Endometrial microvascular endothelial cells (primary cell): ENCODE data around the gene CDH18. TPM values are rescaled to one million over a fixed set of nuclear protein-coding genes. Genes with fewer than 3 reads are reported as not detected.

Source experiments
- in situ Hi-C: cut with HindIII; loops from 2 replicates; pipeline ENCODE4 v1.10.0; 2017; ENCODE audit warnings: low sequenced_read_pairs, low pct_unique_long_range_greater_than_20kb; ENCODE audit errors: inconsistent ontology term
- total RNA-seq: library from RNA; depleted of rRNA; stranded (reverse); fragments of >200 nt; gene quantifications from one replicate; pipeline ENCODE4 v1.2.3, GENCODE V29; 2015; ENCODE audit errors: inconsistent ontology term

The CDH18 gene
- total RNA-seq, 1 donor from 2014 or later = not detected

DNA sequence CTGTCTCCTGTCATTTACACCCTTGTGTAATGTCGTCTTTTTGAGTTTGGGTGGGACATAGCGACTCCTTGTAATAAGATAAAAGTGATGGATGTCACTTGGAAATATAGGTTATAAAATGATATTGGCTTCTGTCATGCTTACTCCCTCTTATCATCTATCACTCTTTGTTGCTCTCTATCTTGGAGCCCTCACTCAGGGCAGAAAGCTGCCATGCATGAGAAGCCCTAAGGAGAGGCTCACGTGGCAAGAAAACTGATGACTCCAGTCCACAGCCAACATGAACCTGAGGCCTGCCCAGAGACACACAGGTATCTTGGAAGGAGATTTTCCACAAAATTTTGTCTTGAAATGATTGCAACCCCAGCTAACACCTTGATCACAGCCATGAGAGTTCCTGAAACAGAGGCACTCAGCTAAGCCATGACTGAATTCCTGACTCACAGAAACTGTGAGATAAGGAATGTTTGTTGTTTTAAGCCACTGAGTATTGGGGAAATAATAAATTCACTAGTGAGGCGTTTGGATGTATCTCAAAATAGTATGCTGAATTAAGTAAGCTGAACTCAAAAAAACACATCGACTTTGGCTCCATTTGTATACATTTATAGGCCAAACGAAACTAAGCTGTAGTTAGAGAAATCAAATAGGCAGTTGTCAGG, 216.7 kb downstream of the CDH18 start:
- in situ Hi-C loops = no loop called here

DNA sequence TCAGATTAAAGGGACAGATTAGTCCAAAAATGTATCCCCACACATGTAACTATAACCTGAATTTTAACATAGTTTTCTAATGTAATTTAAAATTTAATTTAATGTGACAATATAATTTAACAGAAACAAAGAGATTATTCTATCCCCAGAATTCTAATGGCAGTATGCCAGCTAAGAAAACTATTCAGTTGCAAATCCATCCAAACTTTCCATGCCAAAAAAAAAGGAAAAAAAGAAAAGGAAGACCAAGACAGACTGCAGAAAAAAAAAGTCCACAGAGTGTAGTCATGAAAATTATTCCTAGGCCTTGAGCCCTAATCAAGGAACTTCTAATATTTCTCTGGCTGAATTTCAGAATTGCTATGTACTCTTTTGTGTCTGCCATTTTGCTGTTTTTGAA, 217.6 kb downstream of the CDH18 start:
- in situ Hi-C loops = no loop called here

DNA sequence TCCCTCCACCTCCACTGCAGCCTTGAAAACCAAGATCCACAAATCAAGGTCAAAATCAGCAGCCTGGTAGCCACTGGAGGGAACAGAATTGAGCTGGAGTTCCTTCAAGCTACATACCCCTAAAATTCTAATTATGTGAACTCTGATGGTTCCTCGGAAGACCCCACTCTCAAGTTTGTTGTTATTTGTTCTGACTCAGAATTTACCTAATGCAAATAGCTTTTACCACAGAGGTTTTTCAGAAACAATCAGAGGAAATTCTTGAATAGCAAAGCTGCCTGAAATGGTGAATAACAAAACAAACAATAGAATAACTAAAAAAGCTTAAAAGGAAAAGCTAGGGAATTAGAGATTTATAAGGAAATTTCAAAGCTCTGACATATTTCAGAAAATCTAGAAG, 220.0 kb downstream of the CDH18 start:
- in situ Hi-C loops = no loop called here

DNA sequence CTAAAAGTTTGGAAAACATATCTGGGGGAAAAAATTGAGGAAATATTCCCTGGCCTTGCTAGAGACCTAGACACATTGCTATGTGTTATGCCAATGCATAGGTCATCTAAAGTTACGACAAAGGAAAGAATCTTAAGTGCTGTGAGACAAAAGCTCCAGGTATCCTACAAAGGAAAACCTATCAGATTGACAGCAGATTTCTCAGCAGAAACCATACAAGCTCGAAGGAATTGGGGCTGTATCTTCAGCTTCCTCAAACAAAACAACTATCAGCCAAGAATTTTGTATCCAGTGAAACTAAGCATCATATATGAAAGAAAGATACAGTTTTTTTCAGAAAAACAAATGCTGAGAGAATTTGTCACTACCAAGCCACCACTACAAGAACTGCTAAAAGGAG, 234.4 kb downstream of the CDH18 start:
- in situ Hi-C loops = no loop called here

DNA sequence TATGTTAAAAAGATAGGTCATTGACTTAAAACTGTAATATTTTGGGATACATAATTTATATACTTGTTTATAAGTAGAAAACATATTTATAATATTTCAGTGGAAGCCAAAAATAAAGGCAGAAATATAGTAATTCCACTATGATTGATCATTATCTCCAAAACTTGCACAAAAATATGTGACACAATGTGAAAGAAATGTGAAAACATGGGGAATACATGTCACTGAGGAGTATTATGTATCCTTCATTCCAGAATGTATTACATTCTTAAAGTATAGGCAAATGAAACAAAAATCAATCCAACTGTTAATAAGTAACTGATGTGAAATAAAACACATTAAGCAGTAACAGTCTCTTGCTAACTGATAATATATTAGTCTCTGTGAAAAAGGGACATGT, 236.7 kb downstream of the CDH18 start:
- in situ Hi-C loops = no loop called here

DNA sequence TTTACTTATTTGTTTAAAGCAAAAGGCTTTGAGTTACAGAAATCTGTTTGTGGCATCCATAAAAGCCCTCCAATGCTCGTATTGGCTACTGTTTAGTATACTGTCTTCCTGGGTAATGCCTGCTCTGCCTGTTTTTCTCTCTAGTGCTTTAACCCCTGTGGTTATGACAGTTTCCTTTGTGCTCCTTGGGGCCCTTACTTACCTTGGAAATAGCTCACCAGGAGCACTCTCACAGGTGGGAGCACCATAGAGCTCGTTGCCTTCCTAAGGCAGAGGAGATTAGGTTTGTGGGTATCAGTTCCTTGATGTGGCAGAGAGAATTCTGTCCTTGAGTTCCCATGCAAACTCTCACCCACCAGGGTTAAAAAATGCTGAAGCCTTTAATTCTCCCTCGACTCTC, 242.8 kb downstream of the CDH18 start:
- in situ Hi-C loops = no loop called here

DNA sequence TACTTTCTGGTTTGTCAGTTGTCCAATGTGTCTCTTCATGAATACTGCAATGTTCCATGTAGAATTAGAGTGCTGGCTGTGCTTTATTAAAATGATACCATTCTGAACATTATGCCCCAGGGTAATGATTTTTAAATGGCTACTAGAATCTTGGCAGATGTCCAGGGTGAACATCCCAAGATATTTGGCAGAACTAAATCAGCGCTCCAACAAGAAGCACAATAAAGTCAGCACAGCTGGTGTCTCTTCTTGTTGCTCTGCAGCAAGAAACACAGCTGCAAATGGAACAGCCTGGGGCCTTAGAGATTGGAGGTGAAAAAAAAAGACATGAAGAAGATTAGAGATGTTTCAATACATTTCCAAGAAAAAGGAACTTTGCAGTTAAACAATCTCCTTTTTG, 248.3 kb downstream of the CDH18 start:
- in situ Hi-C loops = no loop called here

DNA sequence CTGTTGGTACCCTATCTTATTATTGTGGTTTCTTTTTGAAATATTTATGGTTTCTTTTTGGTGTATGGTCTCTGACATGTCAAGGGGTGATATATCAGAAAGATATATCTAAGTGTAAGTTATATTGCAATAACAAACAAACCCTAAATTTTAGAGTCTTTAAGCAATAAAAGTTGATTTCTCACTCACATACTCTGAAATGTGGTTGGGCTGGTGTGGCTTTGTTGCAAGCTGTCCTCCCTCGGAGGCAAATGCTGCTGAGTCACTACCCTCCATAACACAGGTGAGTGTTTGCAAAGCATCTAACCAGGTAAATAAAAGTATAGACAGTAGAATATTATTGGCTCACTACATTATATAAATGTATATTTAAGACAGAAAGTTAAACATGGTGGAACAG, 253.2 kb downstream of the CDH18 start:
- in situ Hi-C loops = no loop called here

DNA sequence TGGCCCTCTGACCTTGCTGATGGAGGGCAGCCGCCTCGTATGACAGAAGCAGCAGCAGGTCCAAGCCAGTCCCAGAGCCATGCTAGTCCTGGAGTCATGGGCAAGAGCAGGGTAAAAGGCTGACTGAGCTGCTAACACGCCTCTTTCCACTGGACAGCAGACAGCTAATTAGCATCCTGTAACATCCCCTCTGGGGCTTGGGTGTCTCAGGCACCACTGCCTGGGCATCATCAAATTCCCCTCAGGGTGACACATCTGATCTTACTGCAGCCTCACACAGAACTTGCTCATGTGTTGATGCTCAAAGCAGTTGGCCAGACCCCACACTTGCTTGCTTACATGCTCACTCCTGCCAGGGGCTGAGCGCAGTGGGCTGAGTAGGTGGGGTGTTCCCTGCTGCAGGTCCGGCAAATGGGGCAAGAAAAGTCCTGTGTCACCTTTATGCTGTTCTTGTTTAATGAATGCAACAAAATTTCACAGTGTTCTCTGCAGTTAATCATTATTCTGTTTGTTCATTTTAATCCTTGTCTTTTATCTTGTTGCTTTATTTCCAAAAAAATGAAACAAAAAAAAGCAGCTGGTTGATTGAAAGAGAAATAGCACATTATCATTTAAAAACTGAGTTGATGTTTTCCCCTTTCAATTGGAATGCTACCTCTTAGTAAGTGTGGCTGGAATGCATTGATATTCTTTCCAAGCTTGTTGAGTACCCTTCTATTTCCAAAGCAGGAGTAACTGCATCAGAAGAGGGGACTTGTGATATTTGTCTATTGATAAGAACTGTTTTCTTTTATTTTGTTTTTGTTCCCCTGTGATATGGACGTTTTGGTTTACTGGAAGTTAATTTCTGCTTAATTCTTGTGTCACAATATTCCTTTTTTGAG, 254.1 kb downstream of the CDH18 start:
- in situ Hi-C loops = no loop called here

DNA sequence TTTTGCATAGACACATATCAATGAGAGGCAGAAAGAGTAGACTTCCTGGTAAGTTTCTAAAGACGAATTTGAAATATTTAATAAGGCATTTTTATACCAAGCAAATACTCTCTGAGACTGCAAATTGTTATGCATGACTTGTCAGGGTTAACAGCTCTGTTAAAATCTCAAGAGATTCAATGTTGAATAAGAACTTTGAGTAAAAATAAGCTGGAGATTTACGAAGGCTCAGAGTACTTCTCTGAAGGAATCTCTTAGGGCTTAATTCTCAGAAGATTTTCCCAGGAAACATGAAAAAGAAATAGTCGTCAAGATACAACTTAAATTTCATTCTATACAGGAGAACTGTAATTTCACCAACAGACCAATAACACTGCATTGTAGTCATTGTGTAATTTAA, 259.4 kb downstream of the CDH18 start:
- in situ Hi-C loops = no loop called here

DNA sequence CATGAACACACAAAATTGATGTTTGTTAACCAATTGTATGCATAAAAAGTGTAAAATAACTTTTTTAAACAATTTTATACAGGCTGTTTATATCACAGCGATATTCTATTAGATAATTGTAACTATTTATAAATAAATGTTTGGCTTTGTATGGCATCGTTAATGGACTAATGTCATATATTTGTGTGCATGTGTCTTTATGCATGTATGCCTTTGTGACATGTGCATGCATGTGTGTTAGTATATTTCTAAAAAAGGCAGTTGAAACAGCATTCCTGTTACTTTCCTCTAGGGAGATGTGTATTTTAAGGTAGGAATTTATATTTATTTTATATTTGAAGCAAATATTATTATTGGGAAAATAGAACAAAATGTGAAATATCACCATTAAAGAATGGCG, 268.9 kb downstream of the CDH18 start:
- in situ Hi-C loops = no loop called here

DNA sequence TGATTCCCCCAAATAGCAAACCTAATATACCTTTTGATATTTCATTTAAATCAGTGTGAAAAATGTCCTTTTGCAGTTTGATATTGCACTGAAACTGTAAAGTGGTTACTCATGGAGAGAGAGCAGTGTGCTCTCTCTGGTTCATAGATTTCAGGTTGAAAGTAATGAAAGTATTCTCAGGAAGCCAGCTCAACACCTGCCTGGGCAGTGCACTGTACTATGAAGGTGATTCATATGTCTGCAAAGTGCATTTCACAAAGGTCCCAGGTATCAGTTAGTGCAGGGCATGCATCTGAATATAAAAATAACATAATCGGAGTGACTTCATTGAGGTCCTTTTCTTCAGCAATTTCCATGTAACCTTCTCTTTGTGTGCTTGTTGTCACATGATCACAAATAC, 274.3 kb downstream of the CDH18 start:
- in situ Hi-C loops = no loop called here

DNA sequence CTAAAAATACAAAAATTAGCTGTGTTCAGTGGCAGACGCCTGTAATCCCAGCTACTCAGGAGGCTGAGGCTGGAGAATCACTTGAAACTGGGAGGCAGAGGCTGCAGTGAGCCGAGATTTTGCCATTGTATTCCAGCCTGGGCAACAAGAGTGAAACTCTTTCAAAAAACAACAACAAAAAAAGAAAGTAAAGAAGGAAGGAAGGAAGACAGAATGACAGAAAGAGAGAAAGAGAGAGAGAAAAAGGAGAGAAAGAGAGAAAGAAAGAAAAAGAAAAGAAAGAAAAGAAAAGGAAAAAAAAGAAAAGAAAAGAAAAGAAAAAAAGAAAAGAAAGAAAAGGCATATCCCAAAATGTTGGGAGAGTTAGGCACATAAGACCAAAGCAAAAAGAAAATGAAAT, 278.6 kb downstream of the CDH18 start:
- in situ Hi-C loops = no loop called here

DNA sequence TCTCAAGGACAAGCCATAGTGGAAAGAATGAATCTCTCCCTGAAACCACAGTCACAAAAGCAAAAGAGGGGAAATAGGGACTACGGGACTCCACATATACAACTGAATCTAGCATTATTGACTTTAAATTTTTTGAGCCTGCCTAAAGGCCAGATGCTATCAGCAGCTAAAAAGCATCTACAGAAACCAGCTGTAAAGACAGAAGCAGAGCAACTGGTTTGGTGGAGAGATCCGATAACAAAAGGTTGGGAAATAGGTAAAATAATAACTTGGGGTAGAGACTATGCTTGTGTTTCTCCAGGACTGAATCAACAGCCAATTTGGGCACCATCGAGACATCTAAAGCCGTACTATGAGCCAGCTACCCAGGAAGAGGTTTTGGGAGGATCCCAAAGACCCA, 281.2 kb downstream of the CDH18 start:
- in situ Hi-C loops = no loop called here

DNA sequence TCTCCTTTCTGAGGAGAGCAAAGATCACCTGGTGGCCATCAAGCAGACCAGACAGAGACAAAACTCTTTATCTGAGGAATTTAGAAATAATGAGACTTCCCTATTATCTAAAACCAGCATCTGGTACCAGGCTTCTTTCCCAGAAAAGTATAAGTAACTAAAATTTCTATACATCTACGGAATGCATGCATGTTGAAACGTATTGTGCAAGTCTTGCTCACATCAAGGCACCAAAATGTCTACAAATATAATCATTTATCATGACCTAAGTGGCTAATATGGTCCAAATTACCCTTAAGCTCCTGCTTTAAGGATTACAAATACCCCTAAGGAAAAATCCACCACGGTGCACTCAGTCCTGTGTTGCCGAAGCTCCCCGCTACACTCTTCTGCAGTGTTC, 286.3 kb downstream of the CDH18 start:
- in situ Hi-C loops = no loop called here

DNA sequence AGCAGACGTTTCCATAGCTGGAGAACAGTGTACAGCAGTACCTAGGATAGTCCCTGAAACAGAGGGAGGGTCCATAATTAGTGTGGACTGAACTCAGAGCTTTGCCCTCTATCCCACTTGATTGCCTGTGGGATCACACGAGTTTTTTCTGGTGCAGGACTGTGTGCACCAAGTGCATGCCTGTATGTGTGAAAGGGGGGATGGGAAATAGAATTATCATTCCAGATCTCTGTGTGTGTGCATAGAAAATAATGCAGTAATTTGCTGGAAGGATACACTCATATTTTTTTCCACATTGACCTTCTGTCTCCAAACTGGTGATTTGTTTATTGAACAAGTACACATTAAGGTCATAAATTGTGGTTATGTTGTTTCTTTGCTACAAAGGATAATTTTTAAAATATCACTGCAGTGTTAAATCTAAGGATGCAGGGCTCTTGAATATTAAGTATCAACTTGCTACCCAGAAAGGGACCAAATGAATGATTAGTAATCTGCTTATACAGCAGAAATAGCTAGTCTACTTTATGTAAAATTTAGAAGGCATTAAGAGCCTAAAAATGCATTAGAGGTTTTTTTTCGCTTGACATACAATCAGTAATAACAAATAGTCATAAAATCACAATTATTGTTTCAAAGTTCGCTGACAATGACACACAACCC, 292.9 kb downstream of the CDH18 start:
- in situ Hi-C loops = no loop called here

DNA sequence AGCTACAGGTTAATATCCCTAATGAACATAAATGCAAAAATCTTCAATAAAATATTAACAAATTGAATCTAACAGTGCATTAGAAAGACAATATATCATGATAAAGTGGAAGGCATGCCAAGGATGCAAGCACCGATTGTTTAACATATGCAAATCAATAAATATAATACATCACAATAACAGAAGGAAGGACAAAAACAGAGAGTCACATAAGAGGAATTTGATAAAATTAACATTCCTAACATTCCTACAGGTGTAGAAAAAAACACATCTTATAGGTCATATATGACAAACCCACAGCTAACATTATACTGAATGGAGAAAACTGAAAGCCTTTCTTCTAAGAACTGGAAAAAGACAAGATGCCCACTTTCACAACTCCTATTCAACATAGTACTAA, 297.0 kb downstream of the CDH18 start:
- in situ Hi-C loops = no loop called here

DNA sequence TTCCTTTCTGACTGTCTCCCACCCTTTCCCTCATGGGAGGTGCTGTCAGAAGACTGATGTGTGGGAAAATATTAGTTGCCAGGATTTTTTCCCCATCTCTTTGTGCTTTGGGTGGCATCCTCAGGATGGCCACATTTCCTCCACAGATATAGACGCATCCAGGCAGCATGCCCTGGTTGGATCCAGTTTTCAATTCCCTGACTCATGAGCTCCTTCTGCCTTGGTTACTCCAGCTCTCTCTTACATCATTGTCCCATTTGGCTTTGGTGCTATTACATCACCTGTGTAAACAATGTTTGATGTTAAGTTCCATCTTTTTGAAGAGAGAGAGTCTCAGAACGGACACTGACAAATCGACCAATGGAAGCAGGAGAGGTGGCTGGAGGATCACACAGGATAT, 302.5 kb downstream of the CDH18 start:
- in situ Hi-C loops = no loop called here

DNA sequence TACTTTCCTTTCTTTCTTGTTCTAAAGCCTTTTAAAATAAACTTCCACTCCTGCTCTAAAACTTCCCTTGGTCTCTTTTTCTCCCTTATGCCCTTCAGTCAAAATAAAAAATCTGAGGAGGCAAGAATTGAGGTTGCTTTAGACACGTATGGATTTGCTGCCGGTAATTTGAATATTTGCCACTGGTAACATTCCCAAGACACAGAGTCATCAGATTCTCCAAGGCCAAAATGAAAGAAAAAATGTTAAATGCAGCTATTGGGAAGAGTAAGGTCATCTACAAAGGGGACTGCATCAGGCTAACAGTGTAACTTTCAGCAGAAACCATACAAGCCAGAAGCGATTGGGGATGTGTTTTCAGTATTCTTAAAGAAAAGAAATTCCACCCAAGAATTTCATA, 311.1 kb downstream of the CDH18 start:
- in situ Hi-C loops = no loop called here

DNA sequence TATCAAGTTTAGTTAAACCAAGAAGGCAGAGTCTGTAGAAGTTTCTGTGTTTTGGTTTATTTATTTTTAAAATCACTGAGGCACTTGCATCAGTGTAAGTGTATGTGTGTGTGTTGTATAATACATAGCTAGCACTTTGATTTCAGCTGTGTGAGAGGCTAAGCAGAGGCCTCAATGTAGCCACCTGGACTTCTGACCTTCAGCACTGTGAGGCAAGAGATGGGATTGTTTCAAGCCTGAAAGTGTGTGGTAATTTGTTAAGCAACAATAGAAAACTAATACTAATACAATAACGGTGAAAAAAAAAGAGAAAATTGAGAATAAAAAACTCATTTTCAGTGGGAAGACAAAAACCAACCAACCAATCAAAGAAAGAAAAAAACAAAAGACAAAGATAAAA, 327.3 kb downstream of the CDH18 start:
- in situ Hi-C loops = no loop called here
